HepG2 (cell line): ENCODE results near the gene HDAC8. TPM values are rescaled to one million over a fixed set of nuclear protein-coding genes. Genes with fewer than 3 reads are reported as not detected.

Experiments used
- CCDC6 ChIP-seq: sonication (generic); formaldehyde crosslinking; IDR thresholded peaks from 2 replicates; pipeline ENCODE4 v1.8.1; 2022; ENCODE audit warnings: mild to moderate bottlenecking, missing genetic modification reagents, moderate library complexity
- HNRNPLL ChIP-seq: fragments of 200-400 bp; formaldehyde crosslinking; IDR thresholded peaks from 2 replicates; pipeline ENCODE4 v1.6.1; 2017; ENCODE audit warnings: mild to moderate bottlenecking, low read depth, low read length; ENCODE audit not compliant: poor library complexity, severe bottlenecking
- KMT2A ChIP-seq: sonication (generic); formaldehyde crosslinking; IDR thresholded peaks from 2 replicates; pipeline ENCODE4 v1.4.0; 2020; ENCODE audit warnings: missing genetic modification reagents
- STAG1 ChIP-seq: sonication (generic); formaldehyde crosslinking; IDR thresholded peaks from 2 replicates; pipeline ENCODE4 v1.4.0; 2020; ENCODE audit warnings: missing genetic modification reagents
- ZBTB46 ChIP-seq: sonication (generic); formaldehyde crosslinking; IDR thresholded peaks from 2 replicates; pipeline ENCODE4 v1.4.0; 2020; ENCODE audit warnings: mild to moderate bottlenecking, missing genetic modification reagents, borderline replicate concordance
- ZBTB8A ChIP-seq: sonication (generic); formaldehyde crosslinking; IDR thresholded peaks from 2 replicates; pipeline ENCODE4 v1.4.0; 2020; ENCODE audit warnings: mild to moderate bottlenecking, low read depth, missing genetic modification reagents, borderline replicate concordance
- ZNF354B ChIP-seq: sonication (generic); formaldehyde crosslinking; IDR thresholded peaks from 2 replicates; pipeline ENCODE4 v1.8.0; 2022; ENCODE audit warnings: mild to moderate bottlenecking, missing genetic modification reagents
- ZNF484 ChIP-seq: sonication (generic); formaldehyde crosslinking; IDR thresholded peaks from 2 replicates; pipeline ENCODE4 v1.5.1; 2020; ENCODE audit warnings: mild to moderate bottlenecking, low read depth, missing genetic modification reagents, borderline replicate concordance
- polyA plus RNA-seq, 8 experiments: library from polyadenylated mRNA; depleted of rRNA in 3 of 8; stranded (reverse) in 7 of 8; unstranded in 1 of 8; fragments of >200 nt; fragmentation: Illumina TruSeq in 4 of 8; extraction: Trizol in 4 of 8; gene quantifications; 2 replicates each; pipeline versions ENCODE4 v1.2.1 to v1.2.3, GENCODE V29; 2011 to 2016; ENCODE audit warnings: low read depth in 4 of 8, missing spikeins in 1 of 8, mixed read lengths in 1 of 8; ENCODE audit not compliant: insufficient read depth in 1 of 8
- total RNA-seq, 5 experiments: library from RNA; depleted of rRNA; stranded (reverse); fragments of >200 nt; fragmentation: Illumina TruSeq; extraction: Trizol; gene quantifications; 2 replicates each; pipeline ENCODE4 v1.2.3, GENCODE V29; 2016; ENCODE audit warnings: low read depth in 1 of 5
- TF ChIP-seq, protein P1 (sequence below): sonication (generic); formaldehyde crosslinking; IDR thresholded peaks from 2 replicates; pipeline ENCODE4 v1.8.1; 2023; ENCODE audit warnings: mild to moderate bottlenecking, missing genetic modification reagents
- TF ChIP-seq, protein P2 (sequence below), 2 experiments: sonication (generic) in 1 of 2; formaldehyde crosslinking in 1 of 2; IDR thresholded peaks; 2 replicates each; pipeline versions ENCODE4 v1.4.0 to v1.6.1; 2018 to 2020; ENCODE audit warnings: missing genetic modification reagents in 2 of 2, borderline replicate concordance in 1 of 2, low read depth in 1 of 2, mild to moderate bottlenecking in 1 of 2, missing biosample characterization in 1 of 2
- TF ChIP-seq, protein P3 (sequence below): sonication (generic); formaldehyde crosslinking; IDR thresholded peaks from 2 replicates; pipeline ENCODE4 v1.5.0; 2020; ENCODE audit warnings: missing genetic modification reagents, mild to moderate bottlenecking, borderline replicate concordance
- TF ChIP-seq, protein P4 (sequence below): sonication (generic); formaldehyde crosslinking; IDR thresholded peaks from 2 replicates; pipeline ENCODE4 v1.9.0; 2021; ENCODE audit warnings: missing genetic modification reagents, mild to moderate bottlenecking, borderline replicate concordance
- TF ChIP-seq, protein P5 (sequence below): sonication (generic); formaldehyde crosslinking; IDR thresholded peaks from 2 replicates; pipeline ENCODE4 v1.4.0; 2020; ENCODE audit warnings: missing genetic modification reagents, mild to moderate bottlenecking, borderline replicate concordance

The HDAC8 gene
- total and polyA plus RNA-seq, 2 of the 13 experiments (the other 11 are each of a cell fraction or from before 2014, with no cell fraction given), result 13.7 to 28.6 TPM

DNA sequence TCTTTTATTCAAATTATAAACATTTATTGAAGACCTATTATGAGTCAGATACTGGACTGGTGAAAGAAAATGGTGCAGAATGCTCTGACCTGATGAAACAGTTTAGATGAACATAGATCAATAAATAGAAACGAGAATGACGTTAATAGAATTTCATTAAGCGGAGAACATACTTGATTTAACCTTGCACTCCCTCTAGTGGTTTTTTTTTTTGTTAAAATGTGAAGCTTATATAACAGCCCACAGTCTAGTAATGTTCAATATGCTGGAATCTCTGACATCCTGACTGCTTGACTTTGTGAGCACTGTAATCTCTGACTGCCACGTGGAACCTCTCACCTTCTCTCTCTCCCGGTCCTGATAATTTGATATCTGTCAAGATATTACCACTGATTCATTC lies 32.3 kb downstream of the HDAC8 start (continued):
- TF ChIP-seq ZBTB46 (CRISPR knock-in tag), result no peak
- TF ChIP-seq ZBTB8A (CRISPR knock-in tag), result no peak
- TF ChIP-seq STAG1 (CRISPR knock-in tag), result peak; percentile 40; the same call in 1 of the 2 replicates
- no peak for TF ChIP-seq ZNF354B (CRISPR knock-in tag)
- TF ChIP-seq, protein P1, sequence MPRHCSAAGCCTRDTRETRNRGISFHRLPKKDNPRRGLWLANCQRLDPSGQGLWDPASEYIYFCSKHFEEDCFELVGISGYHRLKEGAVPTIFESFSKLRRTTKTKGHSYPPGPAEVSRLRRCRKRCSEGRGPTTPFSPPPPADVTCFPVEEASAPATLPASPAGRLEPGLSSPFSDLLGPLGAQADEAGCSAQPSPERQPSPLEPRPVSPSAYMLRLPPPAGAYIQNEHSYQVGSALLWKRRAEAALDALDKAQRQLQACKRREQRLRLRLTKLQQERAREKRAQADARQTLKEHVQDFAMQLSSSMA (CRISPR knock-in tag), result no peak
- no peak for TF ChIP-seq KMT2A (CRISPR knock-in tag)
- TF ChIP-seq, protein P2, sequence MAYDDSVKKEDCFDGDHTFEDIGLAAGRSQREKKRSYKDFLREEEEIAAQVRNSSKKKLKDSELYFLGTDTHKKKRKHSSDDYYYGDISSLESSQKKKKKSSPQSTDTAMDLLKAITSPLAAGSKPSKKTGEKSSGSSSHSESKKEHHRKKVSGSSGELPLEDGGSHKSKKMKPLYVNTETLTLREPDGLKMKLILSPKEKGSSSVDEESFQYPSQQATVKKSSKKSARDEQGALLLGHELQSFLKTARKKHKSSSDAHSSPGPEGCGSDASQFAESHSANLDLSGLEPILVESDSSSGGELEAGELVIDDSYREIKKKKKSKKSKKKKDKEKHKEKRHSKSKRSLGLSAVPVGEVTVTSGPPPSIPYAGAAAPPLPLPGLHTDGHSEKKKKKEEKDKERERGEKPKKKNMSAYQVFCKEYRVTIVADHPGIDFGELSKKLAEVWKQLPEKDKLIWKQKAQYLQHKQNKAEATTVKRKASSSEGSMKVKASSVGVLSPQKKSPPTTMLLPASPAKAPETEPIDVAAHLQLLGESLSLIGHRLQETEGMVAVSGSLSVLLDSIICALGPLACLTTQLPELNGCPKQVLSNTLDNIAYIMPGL (CRISPR knock-in tag; IDR thresholded peaks at IDR 0.05; ENCODE audit: borderline replicate concordance in 1 of 2, low read depth in 1 of 2), result no peak
- TF ChIP-seq CCDC6, result no peak
- TF ChIP-seq, protein P3, sequence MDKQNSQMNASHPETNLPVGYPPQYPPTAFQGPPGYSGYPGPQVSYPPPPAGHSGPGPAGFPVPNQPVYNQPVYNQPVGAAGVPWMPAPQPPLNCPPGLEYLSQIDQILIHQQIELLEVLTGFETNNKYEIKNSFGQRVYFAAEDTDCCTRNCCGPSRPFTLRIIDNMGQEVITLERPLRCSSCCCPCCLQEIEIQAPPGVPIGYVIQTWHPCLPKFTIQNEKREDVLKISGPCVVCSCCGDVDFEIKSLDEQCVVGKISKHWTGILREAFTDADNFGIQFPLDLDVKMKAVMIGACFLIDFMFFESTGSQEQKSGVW, result no peak
- TF ChIP-seq, protein P4, sequence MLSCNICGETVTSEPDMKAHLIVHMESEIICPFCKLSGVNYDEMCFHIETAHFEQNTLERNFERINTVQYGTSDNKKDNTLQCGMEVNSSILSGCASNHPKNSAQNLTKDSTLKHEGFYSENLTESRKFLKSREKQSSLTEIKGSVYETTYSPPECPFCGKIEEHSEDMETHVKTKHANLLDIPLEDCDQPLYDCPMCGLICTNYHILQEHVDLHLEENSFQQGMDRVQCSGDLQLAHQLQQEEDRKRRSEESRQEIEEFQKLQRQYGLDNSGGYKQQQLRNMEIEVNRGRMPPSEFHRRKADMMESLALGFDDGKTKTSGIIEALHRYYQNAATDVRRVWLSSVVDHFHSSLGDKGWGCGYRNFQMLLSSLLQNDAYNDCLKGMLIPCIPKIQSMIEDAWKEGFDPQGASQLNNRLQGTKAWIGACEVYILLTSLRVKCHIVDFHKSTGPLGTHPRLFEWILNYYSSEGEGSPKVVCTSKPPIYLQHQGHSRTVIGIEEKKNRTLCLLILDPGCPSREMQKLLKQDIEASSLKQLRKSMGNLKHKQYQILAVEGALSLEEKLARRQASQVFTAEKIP (CRISPR knock-in tag), result no peak
- TF ChIP-seq ZNF484 (CRISPR knock-in tag), result no peak
- TF ChIP-seq, protein P5, sequence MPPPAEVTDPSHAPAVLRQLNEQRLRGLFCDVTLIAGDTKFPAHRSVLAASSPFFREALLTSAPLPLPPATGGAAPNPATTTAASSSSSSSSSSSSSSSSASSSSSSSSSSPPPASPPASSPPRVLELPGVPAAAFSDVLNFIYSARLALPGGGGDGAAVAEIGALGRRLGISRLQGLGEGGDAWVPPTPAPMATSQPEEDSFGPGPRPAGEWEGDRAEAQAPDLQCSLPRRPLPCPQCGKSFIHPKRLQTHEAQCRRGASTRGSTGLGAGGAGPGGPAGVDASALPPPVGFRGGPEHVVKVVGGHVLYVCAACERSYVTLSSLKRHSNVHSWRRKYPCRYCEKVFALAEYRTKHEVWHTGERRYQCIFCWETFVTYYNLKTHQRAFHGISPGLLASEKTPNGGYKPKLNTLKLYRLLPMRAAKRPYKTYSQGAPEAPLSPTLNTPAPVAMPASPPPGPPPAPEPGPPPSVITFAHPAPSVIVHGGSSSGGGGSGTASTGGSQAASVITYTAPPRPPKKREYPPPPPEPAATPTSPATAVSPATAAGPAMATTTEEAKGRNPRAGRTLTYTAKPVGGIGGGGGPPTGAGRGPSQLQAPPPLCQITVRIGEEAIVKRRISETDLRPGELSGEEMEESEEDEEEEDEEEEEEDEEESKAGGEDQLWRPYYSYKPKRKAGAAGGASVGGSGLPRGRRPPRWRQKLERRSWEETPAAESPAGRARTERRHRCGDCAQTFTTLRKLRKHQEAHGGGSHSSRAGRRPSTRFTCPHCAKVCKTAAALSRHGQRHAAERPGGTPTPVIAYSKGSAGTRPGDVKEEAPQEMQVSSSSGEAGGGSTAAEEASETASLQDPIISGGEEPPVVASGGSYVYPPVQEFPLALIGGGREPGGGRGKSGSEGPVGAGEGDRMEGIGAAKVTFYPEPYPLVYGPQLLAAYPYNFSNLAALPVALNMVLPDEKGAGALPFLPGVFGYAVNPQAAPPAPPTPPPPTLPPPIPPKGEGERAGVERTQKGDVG (CRISPR knock-in tag), result no peak
- no peak for TF ChIP-seq HNRNPLL
